Gastrocnemius medialis (tissue), 4 donors: ENCODE data around the gene PLCL1. TPM values are rescaled to one million over a fixed set of nuclear protein-coding genes. Genes with fewer than 3 reads are reported as not detected.

Experiments
- ATAC-seq, 2 donors: fragments of 150-250 bp; one replicate each; pipeline ENCODE4 v1.9.1; 2016
- DNase-seq, 2 donors: peaks; one replicate each; pipeline ENCODE4 v3.0.0-alpha.2; 2019
- H3K27ac ChIP-seq, 4 donors: fragments of 200-600 bp; sonication (generic); 1 replicate in 1 of 4; 2 replicates in 3 of 4; pipeline ENCODE4 v1.5.1; 2016 to 2018; ENCODE audit warnings: mild to moderate bottlenecking in 2 of 4, moderate library complexity in 1 of 4
- H3K27me3 ChIP-seq, 3 donors: fragments of 200-600 bp; sonication (generic) in 2 of 3; 1 replicate in 1 of 3; 2 replicates in 2 of 3; pipeline versions ENCODE4 v1.5.1 to v1.6.0; 2016 to 2019; ENCODE audit warnings: mild to moderate bottlenecking in 1 of 3, moderate library complexity in 1 of 3
- H3K36me3 ChIP-seq, 2 donors: fragments of 200-600 bp; sonication (generic) in 1 of 2; one replicate each; pipeline ENCODE4 v1.5.1; 2017 to 2018
- H3K4me1 ChIP-seq, 2 donors: fragments of 200-600 bp; sonication (generic) in 1 of 2; one replicate each; pipeline ENCODE4 v1.5.1; 2016 to 2017; ENCODE audit warnings: mild to moderate bottlenecking in 2 of 2
- H3K4me3 ChIP-seq, 4 donors: fragments of 200-600 bp; sonication (generic) in 3 of 4; 1 replicate in 1 of 4; 2 replicates in 3 of 4; pipeline ENCODE4 v1.5.1; 2016 to 2019; ENCODE audit warnings: mild to moderate bottlenecking in 2 of 4
- H3K9me3 ChIP-seq, 3 donors: fragments of 200-600 bp; sonication (generic) in 2 of 3; 1 replicate in 1 of 3; 2 replicates in 2 of 3; pipeline ENCODE4 v1.5.1; 2016 to 2019
- CTCF ChIP-seq, 5 experiments: fragments of 450-650 bp in 3 of 5; fragments of 200-600 bp in 2 of 5; sonication (generic) in 2 of 5; IDR thresholded peaks in 4 of 5; conservative IDR thresholded peaks in 1 of 5; 1 replicate in 4 of 5; 2 replicates in 1 of 5; pipeline ENCODE4 v1.5.1; 2016 to 2019; ENCODE audit warnings: antibody characterized with exemption in 5 of 5, mild to moderate bottlenecking in 3 of 5, moderate library complexity in 3 of 5
- POLR2A ChIP-seq, 2 donors: fragments of 450-650 bp; IDR thresholded peaks; one replicate each; pipeline ENCODE4 v1.6.1; 2017; ENCODE audit warnings: antibody characterized with exemption in 2 of 2, mild to moderate bottlenecking in 2 of 2, moderate library complexity in 2 of 2
- in situ Hi-C, 4 donors: fragments of 200-750 bp; cut with MboI; loops; one replicate each; pipeline versions ENCODE4 v1.15.0 to v1.8.0; 2017; ENCODE audit warnings: low sequenced_read_pairs in 4 of 4
- intact Hi-C: fragments of 100-400 bp; cut with DNase I; formaldehyde crosslinking; loops from one replicate; pipeline ENCODE4 v1.15.1; 2023; ENCODE audit warnings: low total_unique reads
- total RNA-seq, 4 donors: library from RNA; depleted of rRNA; stranded (reverse); fragments of >200 nt; gene quantifications; one replicate each; pipeline versions ENCODE4 v1.1.0 to v1.2.3, GENCODE V29; 2016

Gene PLCL1
- total RNA-seq, 4 donors from 2014 or later, result 5.9 to 10.7 (median 9.8) TPM

GRCh38 chr2:197915548-197916265 lies 111.3 kb downstream of the PLCL1 start:
- Histone ChIP-seq H3K27ac (peak overlapping the region in 2 of 4 donors; percentile 10 to 66), H3K9me3 (no peaks in the 10 kb centered on the region), H3K36me3 (no peaks in the 10 kb centered on the region), H3K27me3 (no peaks in the 10 kb centered on the region), H3K4me1 (peaks cover 32 to 48% of the 10 kb centered on the region in 2 donors), H3K4me3 (no peak overlapping the region)
- ATAC-seq (no peak), DNase-seq (no peak)
- in situ Hi-C loops, result no loop called here
- intact Hi-C loops, result no loop called here
- TF ChIP-seq POLR2A (IDR thresholded peaks at IDR 0.05), result no peak
- no peak for TF ChIP-seq CTCF (IDR thresholded peaks at IDR 0.05 in 4 of 5, conservative IDR thresholded peaks at IDR 0.05 in 1 of 5)

- H3K4me1 ChIP-seq, result peaks cover 33 to 48% of the 10 kb centered on the region in 2 donors
- peak overlapping the region; percentile 43 to 90 (median 78) for H3K27ac ChIP-seq
- intact Hi-C loops (no loop called here), in situ Hi-C loops (no loop called here)
- DNase-seq (no peak), ATAC-seq (peak in 1 of 2 donors; percentile 25)
- TF ChIP-seq POLR2A (IDR thresholded peaks at IDR 0.05) (no peak), CTCF (IDR thresholded peaks at IDR 0.05 in 4 of 5, conservative IDR thresholded peaks at IDR 0.05 in 1 of 5) (no peak)
- H3K4me3 ChIP-seq, result no peak overlapping the region
- H3K27me3 ChIP-seq, result no peaks in the 10 kb centered on the region
- H3K36me3 ChIP-seq, result no peaks in the 10 kb centered on the region
- no peaks in the 10 kb centered on the region for H3K9me3 ChIP-seq
These were observed 115.1 kb downstream of the PLCL1 start for GRCh38 chr2:197919487-197919886.

GRCh38 chr2:197920088-197920487 lies 115.7 kb downstream of the PLCL1 start:
- intact Hi-C loops (loop anchor here (5.0 kb wide), 1 partner anchor 113 kb away; no protein-coding TSS in a partner anchor), in situ Hi-C loops (no loop called here)
- TF ChIP-seq CTCF (IDR thresholded peaks at IDR 0.05 in 4 of 5, conservative IDR thresholded peaks at IDR 0.05 in 1 of 5), result no peak
- no peak for TF ChIP-seq POLR2A (IDR thresholded peaks at IDR 0.05)
- Histone ChIP-seq H3K9me3 (no peaks in the 10 kb centered on the region), H3K4me1 (peaks cover 30 to 48% of the 10 kb centered on the region in 2 donors), H3K27me3 (no peaks in the 10 kb centered on the region), H3K4me3 (no peak overlapping the region), H3K27ac (peak overlapping the region; percentile 63 to 90 (median 78)), H3K36me3 (no peaks in the 10 kb centered on the region)
- DNase-seq, result peak; percentile 57 to 60
- peak; percentile 99 to 100 for ATAC-seq

- no peaks in the 10 kb centered on the region for H3K36me3 ChIP-seq
- peak overlapping the region; percentile 63 to 90 (median 78) for H3K27ac ChIP-seq
- intact Hi-C loops, result loop anchor here (5.0 kb wide), 1 partner anchor 113 kb away; no protein-coding TSS in a partner anchor
- TF ChIP-seq POLR2A (IDR thresholded peaks at IDR 0.05) (no peak), CTCF (IDR thresholded peaks at IDR 0.05 in 4 of 5, conservative IDR thresholded peaks at IDR 0.05 in 1 of 5) (no peak)
- ATAC-seq (peak; percentile 62 to 70), DNase-seq (no peak)
- in situ Hi-C loops, result no loop called here
- peaks cover 33 to 51% of the 10 kb centered on the region in 2 donors for H3K4me1 ChIP-seq
- H3K27me3 ChIP-seq, result no peaks in the 10 kb centered on the region
- H3K4me3 ChIP-seq, result peak overlapping the region in 1 of 4 donors; percentile 27
- no peaks in the 10 kb centered on the region for H3K9me3 ChIP-seq
These were observed 116.3 kb downstream of the PLCL1 start for GRCh38 chr2:197920592-197921201.
